Activated naive CD8-positive, alpha-beta T cell treated with anti-CD3 and anti-CD28 coated beads, Interleukin-2, amount 50 U/mL, for 16 hours (primary cell): ENCODE measurements around the gene MFN1.

Experiments
- DNase-seq: peaks from one replicate; pipeline ENCODE4 v3.0.0-alpha.2; 2020; ENCODE audit warnings: low read depth, low spot score

Gene MFN1

DNA sequence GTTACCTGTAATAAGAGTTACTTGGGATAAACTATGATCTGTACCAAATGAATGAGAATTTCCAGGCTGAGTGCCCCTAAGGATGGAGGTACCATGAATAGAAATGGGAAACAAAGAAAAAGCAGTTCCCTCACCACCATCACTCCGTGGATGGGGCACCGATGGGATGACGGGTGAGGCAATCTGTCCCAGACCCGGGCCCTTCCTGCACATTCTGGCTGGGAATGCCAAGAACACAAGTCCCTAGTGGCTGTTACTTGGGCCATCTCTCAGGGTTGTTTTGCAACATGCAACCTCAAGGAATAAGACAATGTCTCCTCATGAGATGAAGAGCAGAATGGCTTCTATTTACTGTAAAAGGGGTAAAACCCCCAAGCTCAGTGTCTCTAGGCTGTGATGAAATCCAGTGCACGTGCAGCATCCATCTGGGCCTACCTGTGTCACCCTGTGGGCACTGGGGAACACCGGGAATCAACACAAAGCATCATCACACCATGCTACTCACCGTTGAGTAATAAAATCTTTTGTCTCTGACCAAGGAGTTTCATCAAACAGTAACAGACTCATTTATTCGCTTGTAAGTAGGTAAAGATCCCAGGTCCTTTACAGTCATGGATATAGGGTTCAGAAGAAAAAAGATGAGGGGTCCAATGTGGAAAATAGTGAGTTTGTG, 81.5 kb downstream of the MFN1 start:
- no peak for DNase-seq

DNA sequence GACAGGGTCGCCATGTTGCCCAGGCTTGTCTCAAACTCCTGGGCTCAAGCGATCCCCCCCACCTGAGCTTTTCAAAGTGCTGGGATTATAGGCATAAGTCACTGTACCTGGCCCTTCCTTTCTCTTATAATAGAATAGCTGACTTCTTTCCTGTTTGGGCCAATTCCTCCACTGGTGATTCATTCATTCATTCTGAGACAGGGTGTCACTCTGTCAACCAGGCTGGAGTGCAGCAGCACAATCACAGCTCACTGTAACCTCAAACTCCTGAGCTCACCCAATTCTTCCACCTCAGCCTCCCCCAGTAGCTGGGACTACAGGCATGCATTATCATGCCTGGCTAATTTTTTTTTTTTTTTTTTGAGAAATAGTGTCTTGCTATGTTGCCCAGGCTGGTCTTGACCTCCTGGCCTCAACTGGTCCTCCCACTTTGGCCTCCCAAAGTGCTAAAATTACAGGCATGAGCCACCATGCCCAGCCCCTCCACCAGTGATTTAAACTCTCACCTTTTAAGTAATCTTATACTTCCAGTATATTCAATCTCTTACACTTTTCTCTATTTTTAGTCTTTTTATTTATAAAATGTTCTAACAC, 82.9 kb downstream of the MFN1 start:
- DNase-seq, result no peak

DNA sequence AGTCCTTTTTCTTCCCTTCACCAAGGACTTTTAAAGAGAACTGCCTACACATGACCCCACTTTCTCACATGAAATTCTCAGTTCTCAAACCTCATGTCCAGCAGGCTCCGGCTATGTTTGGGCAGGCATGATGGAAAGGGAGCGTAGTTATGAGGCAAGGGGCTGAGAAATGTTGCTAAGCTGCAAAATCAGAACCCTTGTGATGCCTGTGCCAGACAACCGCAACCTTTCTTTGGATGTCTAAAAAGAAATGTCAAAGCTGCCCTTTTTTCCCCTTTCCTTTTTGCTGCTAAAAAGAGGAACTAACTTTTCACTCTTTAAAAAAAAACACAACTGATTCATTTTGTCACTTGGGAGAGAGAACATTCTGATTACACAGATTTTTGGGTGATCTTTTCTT, 84.5 kb downstream of the MFN1 start:
- DNase-seq, result no peak

DNA sequence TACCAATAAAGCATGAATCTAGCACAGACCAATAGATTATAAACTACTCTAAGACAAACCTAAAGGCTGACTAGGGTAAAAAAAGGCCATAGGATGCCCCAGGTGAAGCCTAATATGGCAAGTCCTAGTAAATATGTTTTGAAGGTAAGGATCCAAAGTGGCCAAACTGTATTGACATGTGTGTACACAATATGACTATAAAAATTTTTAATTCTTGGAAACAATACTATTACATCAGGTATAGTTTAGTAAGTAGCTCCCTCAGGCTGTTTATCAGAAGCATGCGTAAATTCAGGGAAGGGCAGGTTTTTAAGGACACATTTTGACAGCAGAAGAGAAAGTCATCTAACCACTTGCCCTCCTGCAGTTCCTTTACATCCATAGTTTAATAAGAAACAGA, 84.9 kb downstream of the MFN1 start:
- no peak for DNase-seq

DNA sequence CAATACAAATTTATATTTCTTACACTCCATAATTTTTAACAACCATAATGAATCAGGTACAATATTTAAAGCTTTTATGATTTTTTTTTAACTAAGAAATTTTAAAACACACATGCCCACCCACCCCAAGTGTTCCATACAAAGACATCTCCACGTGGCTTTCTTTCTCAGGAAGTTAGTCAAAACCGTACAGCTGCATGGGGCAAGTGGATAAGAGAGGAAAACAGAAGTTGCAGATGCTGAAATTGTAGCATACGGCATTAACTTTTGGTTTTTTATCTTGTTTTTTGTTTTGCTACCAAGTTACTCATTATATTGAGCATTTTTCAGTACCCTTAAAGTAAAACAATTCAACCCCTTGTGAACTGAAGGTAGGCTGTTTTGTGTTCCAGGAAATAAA, 89.0 kb downstream of the MFN1 start:
- no peak for DNase-seq

DNA sequence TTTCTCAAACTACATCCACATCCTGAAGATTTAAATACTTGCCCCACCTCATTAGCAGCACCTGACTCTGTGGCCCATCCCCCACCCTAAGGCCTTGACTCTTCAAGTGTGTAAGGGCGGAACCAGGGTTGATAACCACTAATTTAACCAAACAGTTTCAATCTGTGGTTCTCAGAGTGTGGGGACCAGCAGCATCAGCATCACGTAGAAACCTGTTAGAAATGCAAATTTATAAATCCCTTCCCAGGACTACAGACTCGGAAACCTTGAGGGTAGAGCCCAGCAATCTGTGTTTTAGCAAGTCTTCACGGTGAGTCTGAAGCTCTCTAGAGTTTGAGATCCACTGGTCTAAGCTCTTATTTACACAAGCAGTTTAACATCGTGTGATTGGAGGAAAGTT, 91.3 kb downstream of the MFN1 start:
- DNase-seq, result no peak
